ENCODE results near the gene NIT2.
"Not testable (repeated sequence)": the region's sequence is repeated elsewhere in the genome, so short reads cannot be mapped to it uniquely, and the experiment has no call there.

Gene NIT2, protein sequence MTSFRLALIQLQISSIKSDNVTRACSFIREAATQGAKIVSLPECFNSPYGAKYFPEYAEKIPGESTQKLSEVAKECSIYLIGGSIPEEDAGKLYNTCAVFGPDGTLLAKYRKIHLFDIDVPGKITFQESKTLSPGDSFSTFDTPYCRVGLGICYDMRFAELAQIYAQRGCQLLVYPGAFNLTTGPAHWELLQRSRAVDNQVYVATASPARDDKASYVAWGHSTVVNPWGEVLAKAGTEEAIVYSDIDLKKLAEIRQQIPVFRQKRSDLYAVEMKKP

DNA sequence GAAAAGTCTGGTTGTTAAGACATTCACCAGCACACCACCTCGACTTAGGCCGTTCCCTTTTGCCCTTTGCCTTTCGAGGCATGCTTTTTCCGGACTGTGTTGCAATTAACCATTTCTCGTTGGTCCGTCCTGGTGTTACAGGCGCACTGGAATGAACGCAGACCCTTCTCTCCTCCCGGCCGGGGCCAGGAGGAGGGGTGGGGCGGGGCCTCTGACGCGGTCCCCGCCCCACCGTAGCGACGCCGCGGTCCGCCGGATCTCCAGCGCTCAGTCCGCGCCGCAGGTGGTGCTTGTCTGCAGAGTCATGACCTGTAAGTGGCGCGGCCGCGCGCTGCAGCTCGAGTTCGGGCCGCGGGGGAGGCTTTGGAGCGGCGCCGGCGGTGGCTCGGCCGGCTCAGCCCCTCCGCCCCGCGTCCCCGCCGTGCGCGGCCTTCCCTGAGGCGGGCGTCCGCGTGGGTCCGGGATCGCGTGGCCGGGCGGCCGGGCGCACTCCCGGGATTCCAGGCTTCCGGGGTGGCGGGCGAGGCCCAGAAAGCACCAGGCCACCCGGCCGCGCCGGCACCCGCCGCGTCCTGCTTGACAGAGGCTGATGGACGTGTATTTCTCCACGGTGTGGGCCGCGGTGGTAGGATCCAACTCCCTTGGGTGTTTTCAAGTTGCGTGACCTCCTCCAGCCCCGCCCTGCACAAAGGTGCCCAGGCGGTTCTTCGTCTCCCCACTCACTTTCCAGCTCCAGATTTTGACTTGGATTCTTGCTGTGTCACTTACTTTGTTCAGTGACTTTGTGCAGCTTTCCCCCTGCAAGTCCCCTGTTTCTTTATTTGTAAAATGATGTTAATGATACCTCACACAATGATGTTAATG, at the start of gene NIT2:
TSS of gene NIT2 (plus strand) at position 270 of the 864 bp plus-strand sequence. CDS start at position 305, 35 bp downstream.
- DNase-seq (ENCODE audit: low read depth) = peak; percentile 40

DNA sequence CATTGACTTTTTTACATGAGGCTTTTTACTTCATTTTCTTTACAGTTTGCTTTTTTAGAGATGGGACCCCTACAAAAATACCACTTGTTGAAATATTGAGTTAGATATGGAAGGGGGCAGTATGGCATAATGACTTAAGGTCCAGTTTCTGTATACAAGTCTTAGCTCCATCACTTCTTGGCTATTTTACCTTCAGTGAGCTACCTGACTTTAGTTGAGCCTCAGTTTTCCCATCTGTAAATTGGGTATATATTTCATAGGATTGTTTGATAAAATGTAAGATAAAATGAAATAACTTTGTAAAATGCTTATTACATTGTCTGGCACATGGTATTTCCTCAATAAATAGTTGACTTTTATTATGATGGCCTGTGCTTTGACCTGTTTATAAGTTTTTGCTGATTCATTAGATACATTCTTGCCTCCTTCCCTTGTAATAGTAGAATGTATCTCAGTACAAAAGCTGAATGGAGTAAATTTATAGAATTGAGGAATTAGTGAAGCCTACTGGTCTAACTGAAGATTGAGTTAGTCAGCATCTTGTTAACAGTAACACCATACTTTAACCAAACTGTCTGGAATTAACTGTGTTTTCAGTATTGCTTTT, 46.2 kb upstream of the NIT2 start:
- no peak for DNase-seq (ENCODE audit: low read depth)

DNA sequence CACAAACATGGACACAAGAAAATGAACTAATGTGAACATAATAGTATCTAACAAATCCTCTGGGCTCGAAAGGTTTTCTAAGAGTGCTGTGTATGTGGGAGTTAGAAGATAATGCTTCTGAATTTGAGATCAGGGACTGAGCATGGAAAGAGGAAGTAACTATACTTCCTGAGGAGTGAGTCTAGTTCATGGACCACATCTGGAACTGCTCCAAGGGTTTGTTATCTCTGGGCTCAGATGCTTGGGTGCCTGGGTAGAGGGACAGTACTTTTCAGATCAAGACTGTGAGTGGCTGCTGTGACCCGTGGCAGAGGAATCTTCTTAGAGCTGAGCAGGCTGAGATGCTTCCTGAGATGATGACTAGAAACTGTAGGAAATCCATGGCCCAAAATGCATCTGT, 45.2 kb upstream of the NIT2 start:
- DNase-seq (ENCODE audit: low read depth) = no peak

DNA sequence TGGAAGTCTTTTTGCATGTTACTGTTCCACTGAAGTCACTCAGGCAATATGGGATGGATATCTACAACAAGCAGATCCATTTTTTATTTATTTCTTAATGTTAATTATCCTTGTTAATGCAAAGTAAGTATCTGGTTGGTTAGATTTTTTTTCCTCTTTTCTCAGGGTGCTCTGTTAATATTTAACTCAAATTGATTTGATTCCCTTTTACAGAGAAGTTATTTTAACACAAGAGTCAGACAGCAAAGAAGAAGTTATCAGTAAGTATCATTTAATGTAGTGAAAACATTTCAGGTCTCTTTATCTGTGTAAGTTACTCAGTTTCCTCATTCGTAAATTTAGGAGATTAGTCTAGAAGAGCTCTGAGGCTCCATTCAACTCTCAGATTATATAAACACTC, 39.5 kb upstream of the NIT2 start:
- DNase-seq (ENCODE audit: low read depth) = no peak

DNA sequence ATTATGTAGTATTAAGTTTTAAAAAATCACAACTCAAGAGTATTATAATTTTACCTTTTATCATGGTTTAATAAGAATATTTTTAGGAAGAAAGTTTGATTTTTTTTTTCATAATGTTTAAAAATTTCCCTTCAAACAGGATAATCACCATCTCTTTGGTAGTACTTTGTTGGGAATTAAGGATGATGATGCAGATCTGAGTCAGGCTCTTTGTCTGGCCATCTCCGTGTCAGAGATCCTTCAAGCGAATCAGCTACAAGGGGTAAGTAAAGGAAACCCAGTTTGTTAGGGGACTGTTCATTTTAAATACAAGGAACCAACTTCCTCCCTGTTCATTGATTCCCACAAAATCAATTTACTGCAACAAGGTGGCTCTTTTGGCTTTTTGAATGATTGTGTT, 36.8 kb upstream of the NIT2 start:
- DNase-seq (ENCODE audit: low read depth) = no peak

DNA sequence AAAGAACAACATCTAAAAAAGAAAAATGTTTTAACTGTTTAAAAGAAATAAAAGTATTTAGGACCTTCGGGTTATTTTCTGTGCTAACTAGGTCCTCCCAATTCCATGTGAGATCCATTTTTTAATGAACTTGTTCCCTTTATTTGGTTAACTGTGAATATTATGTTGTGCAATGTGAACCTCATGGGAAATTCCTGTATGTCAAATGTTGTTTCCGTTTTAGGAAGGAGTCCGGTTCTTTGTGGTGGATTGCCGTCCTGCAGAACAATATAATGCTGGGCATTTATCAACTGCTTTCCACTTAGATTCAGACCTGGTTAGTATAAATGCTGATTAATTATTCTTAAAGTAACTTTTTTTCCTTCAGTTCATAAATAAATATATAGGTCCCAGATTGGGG, 35.5 kb upstream of the NIT2 start:
- DNase-seq (ENCODE audit: low read depth) = no peak

DNA sequence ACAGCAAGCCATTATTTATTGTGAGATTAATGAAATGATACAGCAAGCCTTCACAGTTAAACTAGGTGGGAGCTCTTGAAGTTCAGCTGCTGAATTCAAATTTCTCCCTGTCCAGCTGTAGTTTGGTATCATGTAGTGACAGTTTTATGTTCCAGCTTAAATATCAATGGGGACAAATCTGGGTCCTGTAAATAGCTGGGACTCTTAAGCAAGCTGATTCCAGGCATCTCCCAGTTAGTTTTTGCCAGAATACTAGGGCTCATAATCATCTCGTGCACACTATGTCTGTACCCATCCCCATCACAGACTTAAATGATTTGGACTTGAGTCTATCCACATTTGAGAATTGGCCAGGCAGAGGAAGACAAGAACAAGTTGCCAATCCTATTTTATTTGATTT, 27.9 kb upstream of the NIT2 start:
- no peak for DNase-seq (ENCODE audit: low read depth)

GRCh38 chr3:100310355-100310965, 24.1 kb upstream of the NIT2 start:
- no peak for DNase-seq (ENCODE audit: low read depth)

DNA sequence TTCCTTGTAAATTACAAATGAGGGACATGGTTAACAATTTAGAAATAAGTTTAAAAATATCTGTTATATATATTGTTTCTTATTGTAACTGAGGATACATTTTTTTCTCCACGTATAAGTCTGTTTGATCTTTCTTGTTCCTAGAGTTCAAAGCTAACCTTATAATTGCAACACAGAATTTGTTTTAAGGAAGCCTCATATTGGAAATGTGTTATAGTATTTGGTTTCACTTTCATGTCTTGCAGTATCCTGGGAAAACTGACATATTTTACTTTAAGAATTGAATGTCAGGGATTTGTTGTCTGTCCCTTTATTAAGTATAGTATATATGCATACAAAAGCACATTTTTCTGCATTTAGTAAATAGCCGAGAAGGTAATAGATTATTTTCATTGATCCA, 23.5 kb upstream of the NIT2 start:
- DNase-seq (ENCODE audit: low read depth) = no peak

- peak; percentile 28 for DNase-seq (ENCODE audit: low read depth)
Observed at GRCh38 chr3:100316641-100317069, 17.9 kb upstream of the NIT2 start.

GRCh38 chr3:100317912-100318311, 16.6 kb upstream of the NIT2 start:
- no peak for DNase-seq (ENCODE audit: low read depth)

DNA sequence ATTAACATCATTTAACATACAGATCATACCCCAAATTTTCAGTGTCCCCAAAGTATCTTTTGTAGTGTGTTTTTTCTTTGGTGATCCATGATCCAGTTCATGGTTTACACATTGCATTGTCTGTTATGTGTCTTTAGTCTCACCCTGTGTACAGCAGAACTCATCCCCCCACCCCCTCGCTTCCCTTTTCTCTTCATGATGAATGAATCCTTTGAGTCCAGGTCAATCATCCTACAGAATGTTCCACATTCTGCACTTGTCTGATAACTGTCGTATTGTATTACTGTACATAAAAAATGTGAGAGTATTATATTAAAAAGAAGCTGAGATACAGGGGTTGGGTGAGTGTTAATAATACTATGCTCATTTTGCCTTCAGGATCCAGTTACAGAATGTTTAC, 14.6 kb upstream of the NIT2 start:
- DNase-seq (ENCODE audit: low read depth) = no peak

- DNase-seq (ENCODE audit: low read depth) = no peak
Observed at GRCh38 chr3:100324044-100324443, 10.5 kb upstream of the NIT2 start.

GRCh38 chr3:100325827-100326226, 8.7 kb upstream of the NIT2 start:
- DNase-seq (ENCODE audit: low read depth) = no peak

- DNase-seq (ENCODE audit: low read depth) = not testable (repeated sequence)
Observed at GRCh38 chr3:100327377-100327776, 7.2 kb upstream of the NIT2 start.

DNA sequence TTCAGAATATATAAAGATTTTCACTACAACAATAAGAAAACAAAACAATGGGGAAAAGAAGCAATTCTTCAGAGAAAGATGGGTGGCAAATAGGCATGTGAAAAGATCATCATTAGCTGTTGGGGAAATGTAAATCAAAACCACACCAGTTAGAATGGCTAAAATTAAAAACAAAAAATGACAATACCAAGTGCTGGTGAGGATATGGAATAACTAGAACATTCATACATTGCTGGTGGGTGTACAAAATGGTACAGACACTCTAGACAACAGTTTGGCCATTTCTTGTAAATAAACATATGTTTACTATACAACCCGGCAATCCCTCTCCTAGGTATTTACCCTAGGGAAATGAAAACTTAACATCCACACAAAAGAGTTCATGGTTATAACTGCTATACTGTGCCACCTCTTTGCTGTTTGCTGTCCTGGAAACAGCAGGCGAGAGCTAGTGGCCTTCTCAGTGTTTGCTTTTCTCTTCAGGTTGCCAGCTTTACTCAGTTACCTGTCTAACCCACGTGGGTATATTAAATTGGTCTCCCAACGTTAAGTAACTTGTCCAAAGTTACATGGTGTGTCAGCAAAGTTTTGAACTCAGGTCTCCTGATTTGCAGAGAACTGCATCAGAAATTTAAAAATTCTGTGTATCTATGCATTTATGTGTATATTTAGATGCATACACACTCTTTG, 4.6 kb upstream of the NIT2 start:
- no peak for DNase-seq (ENCODE audit: low read depth)

DNA sequence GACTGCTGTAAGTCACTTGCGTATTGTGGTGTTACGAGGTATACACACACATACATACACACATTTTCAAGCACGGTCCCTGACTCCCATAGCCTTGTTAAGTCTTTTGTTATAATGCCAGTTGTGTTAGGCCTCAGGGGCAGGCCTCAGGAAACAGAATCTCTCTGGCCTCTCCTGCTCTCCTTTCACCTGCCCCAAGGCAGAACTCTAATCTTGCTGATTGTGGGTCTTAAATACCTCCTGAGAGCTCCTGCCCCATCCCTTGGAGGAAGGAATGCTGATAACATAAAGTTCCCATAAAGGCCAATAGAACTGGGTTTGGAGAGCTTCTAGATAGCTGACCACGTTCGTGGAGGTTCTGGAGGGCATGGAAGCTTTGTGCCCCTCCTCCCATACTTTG, 3.9 kb upstream of the NIT2 start:
- no peak for DNase-seq (ENCODE audit: low read depth)

DNA sequence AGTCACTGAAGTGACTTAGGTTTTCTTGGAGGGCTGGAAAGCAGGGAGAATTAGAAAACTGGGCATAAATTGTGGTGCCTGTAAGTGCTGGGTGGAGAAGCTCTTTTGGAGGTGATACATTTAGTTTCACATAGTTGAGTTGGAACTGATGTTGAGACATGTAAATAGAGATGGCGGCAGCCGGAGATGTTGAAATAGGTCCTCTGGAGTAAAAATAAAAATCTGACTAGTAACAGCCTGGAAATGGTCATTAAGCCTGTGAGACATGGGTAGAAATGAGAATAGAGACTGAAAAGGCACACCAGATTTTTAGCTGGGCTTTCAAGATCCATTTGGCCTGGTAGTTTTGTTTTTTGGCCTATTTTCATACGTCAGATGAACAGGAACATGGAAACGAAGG, 2.9 kb upstream of the NIT2 start:
- no peak for DNase-seq (ENCODE audit: low read depth)

DNA sequence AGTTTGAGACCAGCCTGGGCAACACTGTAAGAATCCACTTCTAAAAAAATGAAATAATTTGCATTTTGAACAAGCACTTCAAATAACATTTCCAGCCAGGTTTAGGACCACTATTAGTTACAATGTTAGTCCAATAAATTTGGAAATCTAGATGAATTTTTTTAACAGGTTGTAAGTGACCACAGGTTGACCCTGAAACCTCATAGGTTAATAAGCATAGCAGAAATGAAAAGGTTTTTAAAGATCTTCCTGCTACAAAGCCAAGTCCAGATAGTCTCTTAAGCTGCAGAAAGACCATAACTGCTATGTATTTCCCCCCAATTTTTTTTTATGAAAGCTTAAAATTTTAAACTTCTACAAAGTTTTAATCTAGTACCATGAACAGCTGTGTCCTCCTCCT, 1.5 kb upstream of the NIT2 start:
- DNase-seq (ENCODE audit: low read depth) = no peak

GRCh38 chr3:100333970-100334487, 528 bp upstream of the NIT2 start:
- DNase-seq (ENCODE audit: low read depth) = no peak

GRCh38 chr3:100335434-100335833, 877 bp downstream of the NIT2 start:
- no peak for DNase-seq (ENCODE audit: low read depth)

- not testable (repeated sequence) for DNase-seq (ENCODE audit: low read depth)
Observed at GRCh38 chr3:100336229-100336628, 1.7 kb downstream of the NIT2 start.

Data from GM04504 (cell line).